NCI-H510A (cell line): Measurements from ENCODE around the gene COL9A3.

Source experiments
- DNase-seq: peaks from one replicate; lab custom pipeline; 2025; lab: John Stamatoyannopoulos, UW

COL9A3 gene

DNA sequence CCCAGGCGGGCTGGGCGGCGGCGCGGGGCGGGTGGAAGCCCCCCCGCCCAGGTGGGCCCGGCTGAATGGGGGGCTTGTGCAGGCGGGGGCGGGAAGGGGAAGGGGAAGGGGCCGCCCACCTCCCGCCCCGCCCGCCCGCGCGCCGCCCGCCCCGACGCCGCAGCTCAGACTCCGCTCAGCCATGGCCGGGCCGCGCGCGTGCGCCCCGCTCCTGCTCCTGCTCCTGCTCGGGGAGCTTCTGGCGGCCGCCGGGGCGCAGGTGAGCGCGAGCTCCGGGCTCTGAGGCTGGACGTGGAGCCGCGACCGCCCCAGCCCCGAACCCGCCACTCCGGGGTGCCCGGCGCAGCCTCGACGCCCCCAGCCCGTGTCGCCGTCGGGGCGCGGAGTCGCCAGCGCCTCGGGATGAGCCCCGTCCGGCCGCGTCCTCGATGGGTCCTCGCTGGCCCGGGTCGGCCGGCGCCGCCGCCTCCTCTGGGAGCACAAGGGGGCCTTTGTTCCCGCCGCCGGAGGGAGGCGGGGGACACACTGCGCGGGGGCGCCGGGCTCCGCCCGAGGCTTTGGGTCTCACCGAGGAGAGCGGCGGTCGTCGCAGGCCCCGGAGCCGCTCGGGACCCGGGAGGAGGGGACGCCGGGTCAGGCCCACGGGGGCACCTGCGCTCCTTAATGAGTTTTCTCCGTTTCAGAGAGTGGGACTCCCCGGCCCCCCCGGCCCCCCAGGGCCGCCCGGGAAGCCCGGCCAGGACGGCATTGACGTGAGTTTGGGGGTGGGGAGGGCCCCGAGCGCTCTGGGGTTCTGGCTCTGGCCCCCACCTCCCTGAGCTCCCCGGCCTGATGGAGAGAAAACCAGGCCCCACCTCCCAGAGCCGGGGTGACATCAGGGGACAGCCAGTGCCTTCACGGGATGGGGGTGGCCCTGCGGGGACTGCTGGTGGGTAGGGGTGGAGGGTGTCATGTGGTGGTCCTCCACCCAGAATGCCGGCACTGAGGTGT lies at the start of gene COL9A3:
Gene COL9A3 (plus strand): TSS at position 167 of the 990 bp plus-strand sequence. CDS start 15 bp downstream, at position 182.
- no peak for DNase-seq

DNA sequence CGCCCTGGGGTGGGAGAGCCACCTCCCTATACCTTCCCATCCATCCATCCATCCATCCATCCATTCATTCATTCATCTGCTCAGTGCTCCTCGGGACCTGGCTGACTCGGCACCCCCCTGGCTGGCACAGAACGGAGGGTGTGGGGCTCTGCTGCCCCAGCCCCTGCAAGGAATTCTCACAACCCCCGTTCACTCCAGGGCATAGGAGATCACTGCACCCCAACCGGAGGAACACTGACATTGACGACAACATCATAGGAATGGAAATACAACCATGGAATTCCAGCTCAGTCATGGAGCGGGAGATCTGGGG lies 48.7 kb upstream of the COL9A3 start:
- DNase-seq = no peak

DNA sequence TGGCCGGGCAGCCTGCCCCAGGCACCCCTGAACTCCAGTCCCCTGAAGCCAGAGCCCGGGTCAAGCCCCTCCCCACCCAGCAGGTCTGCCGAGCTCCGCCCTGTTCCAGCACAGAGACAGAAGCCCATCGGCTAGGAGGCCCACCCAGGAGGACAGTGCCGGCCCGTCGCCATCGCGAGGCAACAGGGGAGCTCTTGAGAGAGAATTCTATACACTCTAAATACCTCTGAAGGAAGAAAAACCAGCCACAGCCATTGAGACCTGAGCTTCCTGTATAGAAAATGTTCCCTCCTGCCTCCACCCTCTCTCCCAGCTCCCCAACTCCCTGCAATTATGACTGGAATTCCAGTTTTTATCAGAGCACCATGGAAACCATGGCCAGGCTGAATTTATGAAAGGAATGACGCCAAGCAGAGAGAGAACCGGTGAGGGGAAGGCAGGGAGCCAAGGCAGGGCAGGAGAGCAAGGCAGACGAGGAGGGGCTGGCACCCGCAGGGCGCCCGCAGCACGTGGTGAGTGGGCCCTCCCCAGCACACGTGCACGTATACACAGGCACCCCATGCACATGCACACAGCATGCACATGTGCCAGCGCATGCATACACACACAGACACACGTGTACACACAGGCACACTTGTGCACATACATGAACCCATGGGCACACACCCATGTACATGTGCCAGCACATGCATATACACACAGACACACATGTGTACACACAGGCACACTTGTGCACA lies 48.1 kb upstream of the COL9A3 start:
- no peak for DNase-seq

- no peak for DNase-seq
Measured at GRCh38 chr20:62769346-62770071, 47.3 kb upstream of the COL9A3 start.

DNA sequence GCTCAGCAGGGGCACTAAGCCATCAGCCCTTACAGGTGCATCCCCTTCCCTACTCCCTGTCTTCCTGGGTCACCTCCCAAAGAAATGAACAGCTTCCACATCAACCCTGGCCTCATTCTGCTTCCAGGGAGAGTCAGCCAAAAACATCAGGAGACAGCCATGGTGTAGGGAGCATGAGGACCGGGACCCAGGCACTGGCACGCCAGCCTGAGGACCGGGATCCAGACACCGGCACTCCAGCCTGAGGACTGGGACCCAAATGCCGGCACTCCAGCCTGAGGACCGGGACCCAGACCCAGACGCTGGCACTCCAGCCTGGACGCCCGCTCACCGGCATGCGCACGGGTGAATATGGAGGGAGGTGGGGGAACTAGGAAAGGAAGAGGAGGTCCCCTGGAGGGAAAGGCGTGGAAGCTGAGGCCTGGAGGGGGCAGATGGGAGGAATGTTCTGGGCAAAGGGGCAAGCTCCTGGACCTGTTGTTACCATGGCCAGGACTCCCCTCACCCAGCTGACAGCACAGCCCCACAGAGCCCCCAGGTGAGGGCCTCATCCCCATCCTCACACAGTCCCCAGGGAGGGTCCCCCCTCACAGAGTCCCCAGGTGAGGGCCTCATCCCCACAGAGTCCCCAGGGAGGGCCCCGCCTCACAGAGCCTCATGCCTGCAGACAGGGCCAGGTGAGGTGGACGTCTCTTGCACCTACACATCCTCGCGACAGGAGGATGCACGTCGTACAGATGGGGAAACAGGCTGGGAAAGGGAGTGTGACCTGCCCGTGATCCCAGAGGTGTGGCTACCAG lies 46.5 kb upstream of the COL9A3 start:
- DNase-seq = no peak

DNA sequence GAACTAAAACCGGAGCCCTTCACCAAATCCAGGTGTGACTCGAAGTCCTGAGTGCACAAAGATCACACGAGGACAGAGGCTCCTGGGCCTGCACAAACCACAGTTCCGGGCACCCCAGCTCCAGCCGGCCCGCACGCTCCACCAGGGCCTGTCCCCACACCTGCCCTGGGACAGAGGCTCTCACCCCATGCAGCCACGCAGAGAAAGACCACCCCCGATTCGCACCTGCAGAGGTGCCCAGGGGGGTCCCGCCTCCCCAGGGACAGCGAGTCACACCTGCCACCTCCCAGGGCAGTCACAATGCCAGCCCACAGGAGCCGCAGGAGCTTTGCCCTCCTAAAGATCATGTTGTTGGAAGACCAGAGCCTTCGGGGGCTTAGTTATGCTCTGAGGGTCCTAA lies 45.9 kb upstream of the COL9A3 start:
- no peak for DNase-seq

DNA sequence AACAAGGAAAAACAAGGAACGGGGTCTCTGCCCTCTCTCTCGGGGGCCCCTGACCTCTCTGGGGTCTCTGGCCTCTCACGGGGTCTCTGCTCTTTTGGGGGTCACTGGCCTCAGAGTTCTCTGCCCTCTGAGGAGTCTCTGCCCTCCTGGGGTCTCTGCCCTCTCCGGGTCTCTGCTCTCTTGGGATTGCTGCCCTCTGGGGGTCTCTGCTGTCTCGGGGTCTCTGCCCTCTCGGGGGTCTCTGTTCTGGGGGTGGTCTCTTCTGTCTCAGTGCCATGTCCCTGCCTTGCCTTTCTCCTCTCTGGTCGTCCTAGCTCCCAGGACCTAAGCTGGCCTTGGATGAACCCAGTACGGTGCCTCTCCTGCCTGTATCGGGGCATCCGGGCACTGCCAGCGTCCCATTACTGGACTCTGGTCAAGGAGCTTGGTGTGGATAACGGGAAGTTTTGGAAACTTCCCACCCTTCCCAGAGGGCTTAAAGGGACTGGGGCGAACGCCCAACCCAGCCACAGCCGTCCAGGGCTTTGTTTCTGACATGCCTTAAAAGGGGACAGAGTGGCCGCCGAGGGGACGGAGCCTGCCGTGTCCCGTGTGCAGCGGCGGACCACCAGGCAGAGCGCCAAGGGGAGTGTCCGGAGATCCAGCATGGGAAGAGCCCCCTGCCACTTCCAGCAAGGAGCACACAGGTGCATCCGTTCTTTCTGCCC lies 45.3 kb upstream of the COL9A3 start:
- no peak for DNase-seq

- DNase-seq = no peak
Measured at GRCh38 chr20:62772103-62772611, 44.7 kb upstream of the COL9A3 start.

- no peak for DNase-seq
Measured at GRCh38 chr20:62772619-62772989, 44.2 kb upstream of the COL9A3 start.

DNA sequence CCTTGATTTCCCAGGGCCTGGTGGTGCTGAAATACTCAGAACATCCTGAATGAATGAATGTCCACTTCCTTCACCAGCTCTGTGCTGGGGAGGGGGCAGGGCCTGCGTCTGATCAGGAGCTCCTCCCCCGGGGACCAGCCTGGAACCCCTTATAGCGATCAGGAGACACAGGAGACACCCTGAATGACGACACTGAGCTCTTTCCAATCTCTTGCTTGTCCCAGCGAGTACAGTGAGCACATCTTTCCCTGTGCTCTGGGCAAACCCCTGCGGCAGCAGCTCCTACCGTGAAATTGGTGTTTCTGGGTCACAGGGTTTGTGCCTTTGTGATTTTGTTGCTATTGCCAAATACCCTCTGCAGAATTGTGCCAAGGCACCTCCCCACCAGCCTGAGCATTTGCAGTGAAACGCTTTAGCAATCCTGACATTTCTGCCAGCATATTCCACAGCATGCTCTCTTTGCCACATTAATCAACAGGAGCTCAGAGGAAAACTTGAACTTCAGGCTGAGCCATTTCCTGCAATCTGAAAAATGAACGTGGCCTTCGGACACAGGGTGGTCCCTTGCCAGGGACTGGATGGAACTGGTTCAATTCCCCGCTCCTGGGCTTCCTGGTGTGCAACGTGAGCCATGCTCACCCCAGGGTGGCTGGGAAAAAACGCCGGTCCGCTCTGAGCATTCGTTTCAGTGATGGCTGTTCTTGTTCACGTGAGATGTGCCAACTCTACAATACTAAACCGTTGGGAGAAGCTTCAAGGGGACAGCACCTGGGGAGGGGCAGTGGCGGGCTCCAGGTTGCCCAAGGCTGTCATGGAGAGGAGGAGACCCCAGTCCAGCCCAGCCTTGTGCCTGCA lies 43.6 kb upstream of the COL9A3 start:
- DNase-seq = no peak

DNA sequence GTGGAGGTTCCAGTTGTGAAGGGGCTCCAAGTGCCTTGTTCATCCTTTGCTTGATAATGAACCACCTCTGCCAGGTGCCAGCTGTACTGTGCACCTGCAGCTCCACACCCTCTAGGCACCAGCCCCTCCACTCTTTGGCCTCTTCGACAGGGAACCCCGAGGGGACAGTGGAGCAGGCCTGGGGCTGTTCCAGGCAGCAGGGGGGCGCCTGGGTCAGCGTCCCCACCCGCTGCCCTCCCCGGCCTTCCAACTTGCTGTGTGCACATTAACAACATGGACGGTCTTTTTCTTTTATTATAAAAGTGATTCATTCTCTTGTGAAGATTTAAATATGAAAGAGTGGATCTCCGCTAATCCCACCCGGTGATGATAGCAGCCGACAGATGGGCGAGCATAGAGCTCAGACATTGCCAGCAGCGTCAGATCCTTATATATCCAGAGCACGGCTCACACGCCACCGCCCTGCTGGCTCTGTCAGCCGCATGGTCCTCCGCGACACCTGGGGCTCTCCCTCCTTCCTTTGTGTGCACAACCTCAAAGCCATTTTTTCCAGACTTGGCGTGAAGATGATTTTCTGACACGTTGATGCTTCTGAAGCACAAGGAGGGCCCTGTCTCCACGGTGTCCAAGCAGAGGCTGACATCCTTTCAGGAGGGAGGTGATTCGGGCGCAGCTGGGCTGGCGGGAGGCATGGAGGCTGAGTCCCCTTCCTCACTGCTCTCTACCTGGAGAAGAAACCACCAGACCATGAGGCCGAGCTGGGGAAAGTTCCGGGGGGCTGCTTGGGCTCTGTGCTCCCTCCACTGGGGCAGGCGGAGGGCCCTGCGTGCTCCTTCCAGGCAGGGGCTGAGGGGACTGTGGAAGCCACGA lies 42.8 kb upstream of the COL9A3 start:
- no peak for DNase-seq

DNA sequence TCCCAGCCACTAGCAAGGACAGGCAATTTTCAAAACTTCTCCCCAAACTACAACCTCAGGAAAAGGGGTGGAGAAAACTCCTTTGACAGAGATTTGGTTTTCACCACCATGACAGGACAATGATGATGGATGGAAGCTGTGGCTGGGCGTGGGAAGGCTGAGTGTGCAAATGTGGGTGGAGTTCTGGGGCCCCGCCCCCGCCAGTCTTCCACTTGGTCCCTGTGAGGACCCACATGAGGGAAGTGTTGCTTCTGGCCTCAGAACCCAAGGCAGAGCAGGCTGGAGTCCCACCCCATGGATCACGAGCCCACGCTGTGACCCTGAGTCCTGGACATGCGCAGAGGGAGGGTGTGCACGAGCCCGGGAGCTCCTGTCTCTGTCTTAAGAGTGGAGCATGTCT lies 42.1 kb upstream of the COL9A3 start:
- no peak for DNase-seq

- DNase-seq = no peak
Measured at GRCh38 chr20:62775206-62775605, 41.6 kb upstream of the COL9A3 start.

DNA sequence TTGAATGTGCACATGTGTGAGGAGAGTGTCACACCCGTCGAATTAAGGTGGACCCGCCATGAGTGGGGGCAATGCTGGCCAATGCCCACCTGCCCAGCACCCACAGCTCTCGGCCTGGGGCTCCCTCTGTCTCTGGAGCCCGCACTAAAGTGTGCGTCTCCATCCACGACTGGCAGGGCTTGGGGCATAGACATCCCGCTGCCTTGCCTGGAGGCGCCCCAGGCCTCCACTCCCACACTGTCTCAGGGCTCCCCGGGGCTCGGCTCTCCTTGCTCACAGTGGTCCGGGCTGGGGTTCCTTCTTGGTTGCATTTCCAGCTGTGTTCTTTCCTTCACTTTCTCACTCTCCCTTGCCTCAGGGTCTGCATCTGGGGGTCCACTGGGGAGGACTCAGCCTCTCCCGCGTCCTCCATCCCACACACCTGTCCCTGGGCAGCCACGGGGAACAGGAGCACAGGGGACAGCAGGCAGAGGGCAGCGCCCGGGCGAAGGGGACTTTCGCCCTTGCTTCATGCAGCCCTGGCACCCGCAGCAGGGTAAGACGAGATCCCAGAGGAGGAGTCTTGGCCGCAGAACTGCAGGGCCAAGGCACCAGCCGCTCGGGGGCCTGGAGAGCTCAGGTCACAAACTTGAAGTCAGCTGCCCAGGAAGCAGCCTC lies 40.7 kb upstream of the COL9A3 start:
- no peak for DNase-seq

DNA sequence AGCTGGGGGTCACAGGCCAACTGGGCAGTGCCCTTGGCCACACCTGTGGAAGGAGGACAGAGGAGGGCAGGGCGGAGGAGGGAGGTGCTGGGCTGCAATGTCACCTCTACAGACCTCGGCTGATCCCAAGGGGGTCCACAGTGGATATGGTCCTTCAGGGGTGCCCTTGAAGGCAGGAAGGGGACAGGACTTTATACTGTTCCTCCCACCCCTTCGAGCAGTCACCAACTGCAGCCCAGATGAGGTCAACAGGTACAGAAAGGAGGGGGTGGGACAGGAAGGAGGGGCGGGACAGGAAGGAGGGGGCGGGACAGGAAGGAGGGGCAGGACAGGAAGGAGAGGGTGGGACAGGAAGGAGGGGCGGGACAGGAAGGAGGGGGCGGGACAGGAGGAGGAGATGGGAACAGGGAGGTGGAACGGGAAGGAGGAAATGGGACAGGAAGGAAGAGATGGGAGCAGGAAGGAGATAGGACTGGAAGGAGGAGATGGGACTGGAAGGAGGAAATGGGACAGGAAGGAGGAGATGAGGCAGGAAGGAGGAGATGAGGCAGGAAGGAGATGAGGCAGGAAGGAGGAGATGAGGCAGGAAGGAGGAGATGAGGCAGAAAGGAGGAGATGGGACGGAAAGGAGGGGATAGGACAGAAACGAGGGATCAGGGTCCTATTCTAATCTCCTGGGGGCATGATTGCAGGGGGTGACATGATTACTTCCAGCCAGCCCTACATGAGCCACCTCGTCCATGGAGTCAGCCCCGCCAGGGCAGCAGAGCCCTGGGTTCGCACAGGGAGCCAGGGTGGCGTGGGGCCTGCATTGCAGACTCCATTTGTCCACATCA lies 39.9 kb upstream of the COL9A3 start:
- DNase-seq = no peak

- DNase-seq = no peak
Measured at GRCh38 chr20:62777528-62777830, 39.4 kb upstream of the COL9A3 start.

DNA sequence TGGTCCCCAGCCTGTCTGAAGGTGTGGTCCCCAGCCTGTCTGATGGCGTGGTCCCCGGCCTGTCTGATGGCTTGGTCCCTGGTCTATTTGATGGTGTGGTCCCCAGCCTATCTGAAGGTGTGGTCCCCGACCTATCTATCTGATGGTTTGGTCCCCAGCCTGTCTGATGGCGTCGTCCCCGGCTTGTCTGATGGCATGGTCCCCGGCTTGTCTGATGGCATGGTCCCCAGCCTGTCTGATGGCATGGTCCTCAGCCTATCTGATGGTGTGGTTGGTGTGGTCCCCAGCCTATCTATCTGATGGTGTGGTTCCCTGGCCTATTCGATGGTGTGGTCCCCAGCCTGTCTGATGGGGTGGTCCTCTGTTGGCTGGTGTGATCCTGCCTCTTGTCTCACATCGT lies 38.8 kb upstream of the COL9A3 start:
- DNase-seq = no peak
